Sigmoid colon (tissue), 7 donors: ENCODE data around the gene ASXL1. TPM values are rescaled to one million over a fixed set of nuclear protein-coding genes. Genes with fewer than 3 reads are reported as not detected.
"Not testable (repeated sequence)": the region's sequence is repeated elsewhere in the genome, so short reads cannot be mapped to it uniquely, and the experiment has no call there.

Source experiments
- DNase-seq: peaks from one replicate; pipeline ENCODE4 v3.0.0-alpha.2; 2019
- H3K27ac ChIP-seq, 4 donors: fragments of 200-600 bp; sonication (generic); one replicate each; pipeline ENCODE4 v1.5.1; 2016 to 2019; ENCODE audit warnings: mild to moderate bottlenecking in 1 of 4
- H3K27me3 ChIP-seq, 3 donors: fragments of 200-600 bp; sonication (generic); one replicate each; pipeline ENCODE4 v1.5.1; 2019; ENCODE audit warnings: mild to moderate bottlenecking in 1 of 3
- H3K36me3 ChIP-seq, 4 donors: fragments of 200-600 bp; sonication (generic); one replicate each; pipeline ENCODE4 v1.5.1; 2016 to 2019
- H3K4me1 ChIP-seq, 4 donors: fragments of 200-600 bp; sonication (generic); one replicate each; pipeline ENCODE4 v1.5.1; 2017 to 2019
- H3K4me3 ChIP-seq, 4 donors: fragments of 200-600 bp; sonication (generic); one replicate each; pipeline ENCODE4 v1.5.1; 2017 to 2019; ENCODE audit warnings: mild to moderate bottlenecking in 2 of 4, moderate library complexity in 1 of 4
- H3K9me3 ChIP-seq, 4 donors: fragments of 200-600 bp in 3 of 4; sonication (generic) in 3 of 4; one replicate each; pipeline versions ENCODE4 v1.5.1 to v1.6.1; 2013 to 2019
- EP300 ChIP-seq, 4 donors: sonication (generic); formaldehyde crosslinking; IDR thresholded peaks; one replicate each; pipeline ENCODE4 v1.6.1; 2017; ENCODE audit warnings: antibody characterized with exemption in 4 of 4
- POLR2A ChIP-seq, 2 donors: fragments of 450-650 bp; IDR thresholded peaks; one replicate each; pipeline ENCODE4 v1.6.1; 2016; ENCODE audit warnings: antibody characterized with exemption in 2 of 2, mild to moderate bottlenecking in 2 of 2, moderate library complexity in 2 of 2
- POLR2AphosphoS5 ChIP-seq, 4 donors: sonication (generic); formaldehyde crosslinking; IDR thresholded peaks; one replicate each; pipeline ENCODE4 v1.6.1; 2017; ENCODE audit warnings: antibody characterized with exemption in 4 of 4
- WGBS, 2 donors: extraction: QIAGEN DNeasy Blood & Tissue Kit; methylation state at CpG; one replicate each; pipeline ENCODE4 v1.1.7; 2013; 5-methylcytosine and 5-hydroxymethylcytosine counted together
- intact Hi-C: fragments of 100-400 bp; cut with DNase I; formaldehyde crosslinking; loops from one replicate; pipeline ENCODE4 v1.15.1; 2023
- polyA plus RNA-seq, 3 donors: library from polyadenylated mRNA; stranded (reverse); fragments of 200-250 nt; gene quantifications; one replicate each; pipeline ENCODE4 v1.2.3, GENCODE V29; 2013
- total RNA-seq, 4 donors: library from RNA; depleted of rRNA; stranded (reverse); fragments of >200 nt; gene quantifications; one replicate each; pipeline ENCODE4 v1.1.0, GENCODE V29; 2016
- TF ChIP-seq, protein P1 (sequence below), 4 experiments: fragments of 450-650 bp in 3 of 4; fragments of 200-600 bp in 1 of 4; IDR thresholded peaks; one replicate each; pipeline ENCODE4 v1.5.1; 2016 to 2019; ENCODE audit warnings: antibody characterized with exemption in 4 of 4, mild to moderate bottlenecking in 3 of 4, moderate library complexity in 2 of 4
- donor health status: healthy with polysubstance abuse.
- donor health status: Bipolar disorder and iron deficiency.
- donor health status: healthy.

ASXL1 gene
- total and polyA plus RNA-seq, 7 donors = 6.0 to 102 (median 46.7) TPM

DNA sequence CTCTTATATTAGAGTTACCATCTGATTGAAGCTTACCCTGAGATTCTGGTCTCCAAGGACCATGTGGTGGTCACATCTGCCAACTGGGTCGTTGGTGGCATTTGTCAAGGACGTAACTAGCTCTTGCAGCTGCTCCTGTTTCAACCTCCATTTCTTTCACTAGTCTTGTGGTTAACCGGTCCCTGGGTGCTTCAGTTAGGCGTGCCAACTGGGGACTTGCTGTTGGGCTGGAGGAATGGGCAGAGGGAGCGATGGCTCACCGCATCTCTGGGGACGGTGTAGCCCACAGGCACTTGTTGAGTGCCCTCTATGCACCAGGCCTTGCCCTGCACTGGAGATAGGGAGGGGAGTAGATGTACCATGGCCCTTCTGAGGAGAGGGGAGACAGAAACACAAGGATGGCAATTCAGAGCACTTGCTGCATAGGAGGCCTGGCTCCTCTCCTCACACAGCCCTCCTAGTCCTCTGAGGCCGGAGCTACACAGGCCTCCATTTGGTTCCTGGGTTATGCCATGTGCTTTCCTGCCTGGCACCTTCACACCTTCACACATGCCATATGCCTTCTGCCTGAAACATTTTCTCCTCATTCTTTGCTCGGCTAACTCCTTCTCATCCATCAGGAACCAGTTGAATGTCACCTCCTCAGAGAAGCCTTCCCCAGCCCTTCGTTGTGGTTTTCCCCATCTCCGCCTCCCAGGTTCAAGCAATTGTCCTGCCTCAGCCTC is 20.0 kb upstream of the ASXL1 start:
- Histone ChIP-seq H3K9me3 (no peaks in the 10 kb centered on the region), H3K4me1 (peaks cover 0 to 4% (median 0%) of the 10 kb centered on the region in 4 donors), H3K27ac (no peak overlapping the region), H3K27me3 (no peaks in the 10 kb centered on the region), H3K4me3 (no peak overlapping the region), H3K36me3 (no peaks in the 10 kb centered on the region)
- intact Hi-C loops = loop anchor here (10.0 kb wide), 1 partner anchor 317 kb away; no protein-coding TSS in a partner anchor
- WGBS, 2 donors = 86 to 93% methylated on average over 11 of the region's 11 CpGs
- TF ChIP-seq POLR2AphosphoS5 (IDR thresholded peaks at IDR 0.05) (no peak), POLR2A (IDR thresholded peaks at IDR 0.05) (no peak), EP300 (IDR thresholded peaks at IDR 0.05) (no peak)
- TF ChIP-seq, protein P1, sequence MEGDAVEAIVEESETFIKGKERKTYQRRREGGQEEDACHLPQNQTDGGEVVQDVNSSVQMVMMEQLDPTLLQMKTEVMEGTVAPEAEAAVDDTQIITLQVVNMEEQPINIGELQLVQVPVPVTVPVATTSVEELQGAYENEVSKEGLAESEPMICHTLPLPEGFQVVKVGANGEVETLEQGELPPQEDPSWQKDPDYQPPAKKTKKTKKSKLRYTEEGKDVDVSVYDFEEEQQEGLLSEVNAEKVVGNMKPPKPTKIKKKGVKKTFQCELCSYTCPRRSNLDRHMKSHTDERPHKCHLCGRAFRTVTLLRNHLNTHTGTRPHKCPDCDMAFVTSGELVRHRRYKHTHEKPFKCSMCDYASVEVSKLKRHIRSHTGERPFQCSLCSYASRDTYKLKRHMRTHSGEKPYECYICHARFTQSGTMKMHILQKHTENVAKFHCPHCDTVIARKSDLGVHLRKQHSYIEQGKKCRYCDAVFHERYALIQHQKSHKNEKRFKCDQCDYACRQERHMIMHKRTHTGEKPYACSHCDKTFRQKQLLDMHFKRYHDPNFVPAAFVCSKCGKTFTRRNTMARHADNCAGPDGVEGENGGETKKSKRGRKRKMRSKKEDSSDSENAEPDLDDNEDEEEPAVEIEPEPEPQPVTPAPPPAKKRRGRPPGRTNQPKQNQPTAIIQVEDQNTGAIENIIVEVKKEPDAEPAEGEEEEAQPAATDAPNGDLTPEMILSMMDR (IDR thresholded peaks at IDR 0.05) = no peak
- DNase-seq = no peak

DNA sequence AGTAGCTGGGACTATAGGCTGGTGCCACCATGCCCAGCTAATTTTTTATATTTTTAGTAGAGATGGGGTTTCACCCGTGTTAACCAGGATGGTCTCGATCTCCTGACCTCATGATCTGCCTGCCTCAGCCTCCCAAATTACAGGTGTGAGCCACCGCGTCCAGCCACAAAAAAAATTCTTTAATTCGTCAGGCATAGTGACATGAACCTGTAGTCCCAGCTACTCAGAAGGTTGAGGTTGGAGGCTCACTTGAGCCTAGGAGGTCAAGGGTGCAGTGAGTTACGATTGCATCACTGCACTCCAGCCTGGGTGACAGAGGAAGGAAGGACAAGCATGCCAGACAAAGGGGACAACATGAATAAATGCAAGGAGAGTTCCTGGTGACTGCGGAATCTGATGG is 19.5 kb upstream of the ASXL1 start:
- Histone ChIP-seq H3K4me3 (no peak overlapping the region), H3K27me3 (no peaks in the 10 kb centered on the region), H3K36me3 (no peaks in the 10 kb centered on the region), H3K4me1 (peaks cover 0 to 4% (median 0%) of the 10 kb centered on the region in 4 donors), H3K27ac (no peak overlapping the region), H3K9me3 (no peaks in the 10 kb centered on the region)
- intact Hi-C loops = loop anchor here (10.0 kb wide), 1 partner anchor 316 kb away; no protein-coding TSS in a partner anchor
- DNase-seq = no peak
- TF ChIP-seq POLR2A (IDR thresholded peaks at IDR 0.05) (no peak), EP300 (IDR thresholded peaks at IDR 0.05) (no peak), POLR2AphosphoS5 (IDR thresholded peaks at IDR 0.05) (no peak)
- TF ChIP-seq, protein P1 (IDR thresholded peaks at IDR 0.05) = no peak
- WGBS, 2 donors = 95 to 96% methylated on average over 7 of the region's 7 CpGs

DNA sequence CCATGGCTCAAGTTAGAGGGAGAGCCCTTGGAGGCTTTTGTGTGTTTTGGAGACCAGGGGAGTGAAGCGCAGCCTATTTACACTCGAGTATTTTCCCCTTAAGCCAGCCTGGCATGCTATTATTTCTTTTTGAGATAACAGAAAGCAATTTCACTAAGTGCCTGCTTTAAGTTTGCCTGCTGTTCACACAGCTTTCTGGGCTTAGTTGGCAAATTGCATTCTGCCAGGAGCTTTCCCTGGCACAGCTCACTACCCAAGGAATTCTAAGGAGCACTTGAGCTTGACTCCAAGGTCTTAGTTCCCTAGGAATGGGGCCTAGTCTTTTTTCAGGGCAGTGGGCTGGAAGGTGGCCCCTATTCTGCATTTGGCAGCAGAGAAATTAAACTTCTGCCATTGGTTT is 19.0 kb upstream of the ASXL1 start:
- intact Hi-C loops = loop anchor here (10.0 kb wide), 1 partner anchor 316 kb away; no protein-coding TSS in a partner anchor
- 76 to 81% methylated on average over 2 of the region's 2 CpGs for WGBS, 2 donors
- Histone ChIP-seq H3K36me3 (no peaks in the 10 kb centered on the region), H3K4me1 (peaks cover 0 to 4% (median 0%) of the 10 kb centered on the region in 4 donors), H3K9me3 (no peaks in the 10 kb centered on the region), H3K27ac (no peak overlapping the region), H3K27me3 (no peaks in the 10 kb centered on the region), H3K4me3 (no peak overlapping the region)
- no peak for TF ChIP-seq EP300 (IDR thresholded peaks at IDR 0.05)
- no peak for TF ChIP-seq POLR2A (IDR thresholded peaks at IDR 0.05)
- TF ChIP-seq, protein P1 (IDR thresholded peaks at IDR 0.05) = no peak
- no peak for TF ChIP-seq POLR2AphosphoS5 (IDR thresholded peaks at IDR 0.05)
- no peak for DNase-seq

GRCh38 chr20:32341053-32341452 is 17.1 kb upstream of the ASXL1 start:
- H3K9me3 ChIP-seq, intact Hi-C loops, H3K27me3 ChIP-seq, H3K27ac ChIP-seq, H3K4me1 ChIP-seq, DNase-seq, H3K4me3 ChIP-seq, H3K36me3 ChIP-seq: not testable (repeated sequence)
- WGBS, 2 donors = 91 to 93% methylated on average over 2 of the region's 2 CpGs

DNA sequence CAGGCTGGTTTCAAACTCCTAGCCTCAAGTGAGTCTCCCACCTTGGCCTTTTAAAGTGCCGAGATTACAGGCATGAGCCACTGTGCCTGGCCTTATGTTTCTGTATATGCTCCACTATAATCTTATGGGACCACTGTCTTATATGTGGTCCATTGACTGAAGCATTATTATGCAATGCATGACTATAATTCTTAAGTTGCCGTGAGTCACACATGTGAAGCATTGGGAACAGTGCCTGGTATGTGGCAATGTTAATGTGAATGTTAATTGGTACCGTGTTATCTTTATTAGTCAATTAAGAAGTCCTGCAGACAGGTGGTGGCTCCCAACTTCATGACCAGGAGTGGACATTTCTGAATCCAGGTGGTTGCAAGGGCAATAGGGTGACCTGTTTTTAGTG is 14.7 kb upstream of the ASXL1 start:
- Histone ChIP-seq H3K36me3 (no peaks in the 10 kb centered on the region), H3K4me1 (peaks cover 0 to 6% (median 2%) of the 10 kb centered on the region in 4 donors), H3K4me3 (no peak overlapping the region), H3K27me3 (no peaks in the 10 kb centered on the region), H3K9me3 (no peaks in the 10 kb centered on the region), H3K27ac (no peak overlapping the region)
- WGBS, 2 donors = 87 to 94% methylated on average over 3 of the region's 3 CpGs
- DNase-seq = no peak
- TF ChIP-seq, protein P1 (IDR thresholded peaks at IDR 0.05) = no peak
- TF ChIP-seq POLR2A (IDR thresholded peaks at IDR 0.05) = no peak
- no peak for TF ChIP-seq EP300 (IDR thresholded peaks at IDR 0.05)
- TF ChIP-seq POLR2AphosphoS5 (IDR thresholded peaks at IDR 0.05) = no peak
- intact Hi-C loops = no loop called here
